ENCODE results near the gene FAM120B.

Gene FAM120B

GRCh38 chr6:170288091-170288631 is 18.4 kb upstream of the FAM120B start:
- Histone ChIP-seq H3K27ac (ENCODE audit: low read depth, low read length, severe bottlenecking) (no peak overlapping the region), H3K9me3 (ENCODE audit: control insufficient read depth, low read length) (no peaks in the 10 kb centered on the region), H3K4me3 (ENCODE audit: extremely low read depth, insufficient read depth, low read length, poor library complexity, severe bottlenecking) (no peak overlapping the region), H3K4me1 (ENCODE audit: control insufficient read depth, insufficient read depth, low read length, poor library complexity, severe bottlenecking) (peaks cover 24% of the 10 kb centered on the region), H3K36me3 (ENCODE audit: control insufficient read depth, insufficient read depth, low read length) (no peaks in the 10 kb centered on the region)
- 24 to 27% methylated on average over 17 to 33 of the region's 33 CpGs for WGBS, 2 experiments (ENCODE audit: insufficient coverage in 2 of 2)

GRCh38 chr6:170288852-170289179 is 17.7 kb upstream of the FAM120B start:
- H3K36me3 ChIP-seq (ENCODE audit: control insufficient read depth, insufficient read depth, low read length), result no peaks in the 10 kb centered on the region
- 2 to 9% methylated on average over 15 to 16 of the region's 16 CpGs for WGBS, 2 experiments (ENCODE audit: insufficient coverage in 2 of 2)
- no peak overlapping the region for H3K27ac ChIP-seq (ENCODE audit: low read depth, low read length, severe bottlenecking)
- peak overlapping the region; percentile 41 for H3K4me3 ChIP-seq (ENCODE audit: extremely low read depth, insufficient read depth, low read length, poor library complexity, severe bottlenecking)
- peaks cover 24% of the 10 kb centered on the region for H3K4me1 ChIP-seq (ENCODE audit: control insufficient read depth, insufficient read depth, low read length, poor library complexity, severe bottlenecking)
- H3K9me3 ChIP-seq (ENCODE audit: control insufficient read depth, low read length), result no peaks in the 10 kb centered on the region

- H3K36me3 ChIP-seq (ENCODE audit: control insufficient read depth, insufficient read depth, low read length), result no peaks in the 10 kb centered on the region
- 0 to 2% methylated on average over 68 to 72 of the region's 85 CpGs for WGBS, 2 experiments (ENCODE audit: insufficient coverage in 2 of 2)
- peaks cover 24% of the 10 kb centered on the region for H3K4me1 ChIP-seq (ENCODE audit: control insufficient read depth, insufficient read depth, low read length, poor library complexity, severe bottlenecking)
- H3K27ac ChIP-seq (ENCODE audit: low read depth, low read length, severe bottlenecking), result no peak overlapping the region
- H3K4me3 ChIP-seq (ENCODE audit: extremely low read depth, insufficient read depth, low read length, poor library complexity, severe bottlenecking), result peak overlapping the region; percentile 41
- no peaks in the 10 kb centered on the region for H3K9me3 ChIP-seq (ENCODE audit: control insufficient read depth, low read length)
These were observed 17.2 kb upstream of the FAM120B start for GRCh38 chr6:170289180-170289931.

GRCh38 chr6:170289951-170290295 is 16.6 kb upstream of the FAM120B start:
- Histone ChIP-seq H3K4me3 (ENCODE audit: extremely low read depth, insufficient read depth, low read length, poor library complexity, severe bottlenecking) (peak overlapping the region; percentile 41), H3K4me1 (ENCODE audit: control insufficient read depth, insufficient read depth, low read length, poor library complexity, severe bottlenecking) (peaks cover 24% of the 10 kb centered on the region), H3K36me3 (ENCODE audit: control insufficient read depth, insufficient read depth, low read length) (no peaks in the 10 kb centered on the region), H3K27ac (ENCODE audit: low read depth, low read length, severe bottlenecking) (no peak overlapping the region), H3K9me3 (ENCODE audit: control insufficient read depth, low read length) (no peaks in the 10 kb centered on the region)
- 0 to 1% methylated on average over 27 to 32 of the region's 41 CpGs for WGBS, 2 experiments (ENCODE audit: insufficient coverage in 2 of 2)

- Histone ChIP-seq H3K4me3 (ENCODE audit: extremely low read depth, insufficient read depth, low read length, poor library complexity, severe bottlenecking) (peak within 1 kb of the TSS; percentile 41), H3K4me1 (ENCODE audit: control insufficient read depth, insufficient read depth, low read length, poor library complexity, severe bottlenecking) (peaks cover 27% of the 10 kb centered on the region), H3K9me3 (ENCODE audit: control insufficient read depth, low read length) (no peaks in the 10 kb centered on the region), H3K27ac (ENCODE audit: low read depth, low read length, severe bottlenecking) (no peak within 1 kb of the TSS), H3K36me3 (ENCODE audit: control insufficient read depth, insufficient read depth, low read length) (no peaks in the 10 kb centered on the region)
- WGBS, 2 experiments (ENCODE audit: insufficient coverage in 2 of 2), result 1% methylated on average over 50 to 75 of the region's 83 CpGs
These were observed 16.0 kb upstream of the FAM120B start, which contains the start of gene DLL1 for GRCh38 chr6:170290296-170291128. Gene DLL1 (minus strand): TSS chr6:170291078. CDS start chr6:170290139, 939 bp downstream.

- H3K9me3 ChIP-seq (ENCODE audit: control insufficient read depth, low read length), result no peaks in the 10 kb centered on the region
- H3K27ac ChIP-seq (ENCODE audit: low read depth, low read length, severe bottlenecking), result no peak overlapping the region
- H3K4me3 ChIP-seq (ENCODE audit: extremely low read depth, insufficient read depth, low read length, poor library complexity, severe bottlenecking), result peak overlapping the region; percentile 26
- WGBS, 2 experiments (ENCODE audit: insufficient coverage in 2 of 2), result 1% methylated on average over 53 to 62 of the region's 87 CpGs
- peaks cover 27% of the 10 kb centered on the region for H3K4me1 ChIP-seq (ENCODE audit: control insufficient read depth, insufficient read depth, low read length, poor library complexity, severe bottlenecking)
- no peaks in the 10 kb centered on the region for H3K36me3 ChIP-seq (ENCODE audit: control insufficient read depth, insufficient read depth, low read length)
These were observed 15.1 kb upstream of the FAM120B start for GRCh38 chr6:170291271-170292110.

- no peaks in the 10 kb centered on the region for H3K36me3 ChIP-seq (ENCODE audit: control insufficient read depth, insufficient read depth, low read length)
- no peaks in the 10 kb centered on the region for H3K9me3 ChIP-seq (ENCODE audit: control insufficient read depth, low read length)
- 0% methylated on average over 3 to 5 of the region's 11 CpGs for WGBS, 2 experiments (ENCODE audit: insufficient coverage in 2 of 2)
- no peak overlapping the region for H3K4me3 ChIP-seq (ENCODE audit: extremely low read depth, insufficient read depth, low read length, poor library complexity, severe bottlenecking)
- peaks cover 24% of the 10 kb centered on the region for H3K4me1 ChIP-seq (ENCODE audit: control insufficient read depth, insufficient read depth, low read length, poor library complexity, severe bottlenecking)
- no peak overlapping the region for H3K27ac ChIP-seq (ENCODE audit: low read depth, low read length, severe bottlenecking)
These were observed 14.5 kb upstream of the FAM120B start for GRCh38 chr6:170292111-170292406.

- WGBS, 2 experiments (ENCODE audit: insufficient coverage in 2 of 2), result 4% methylated on average over 11 to 12 of the region's 13 CpGs
- H3K9me3 ChIP-seq (ENCODE audit: control insufficient read depth, low read length), result no peaks in the 10 kb centered on the region
- no peak overlapping the region for H3K27ac ChIP-seq (ENCODE audit: low read depth, low read length, severe bottlenecking)
- peaks cover 19% of the 10 kb centered on the region for H3K4me1 ChIP-seq (ENCODE audit: control insufficient read depth, insufficient read depth, low read length, poor library complexity, severe bottlenecking)
- H3K36me3 ChIP-seq (ENCODE audit: control insufficient read depth, insufficient read depth, low read length), result no peaks in the 10 kb centered on the region
- H3K4me3 ChIP-seq (ENCODE audit: extremely low read depth, insufficient read depth, low read length, poor library complexity, severe bottlenecking), result no peak overlapping the region
These were observed 14.0 kb upstream of the FAM120B start for GRCh38 chr6:170292407-170293158.

- Histone ChIP-seq H3K27ac (ENCODE audit: low read depth, low read length, severe bottlenecking) (no peak overlapping the region), H3K36me3 (ENCODE audit: control insufficient read depth, insufficient read depth, low read length) (no peaks in the 10 kb centered on the region), H3K4me3 (ENCODE audit: extremely low read depth, insufficient read depth, low read length, poor library complexity, severe bottlenecking) (no peak overlapping the region), H3K4me1 (ENCODE audit: control insufficient read depth, insufficient read depth, low read length, poor library complexity, severe bottlenecking) (peaks cover 15% of the 10 kb centered on the region), H3K9me3 (ENCODE audit: control insufficient read depth, low read length) (no peaks in the 10 kb centered on the region)
- 9 to 12% methylated on average over 9 to 20 of the region's 23 CpGs for WGBS, 2 experiments (ENCODE audit: insufficient coverage in 2 of 2)
These were observed 13.0 kb upstream of the FAM120B start for GRCh38 chr6:170293341-170294231.
